HepG2 (cell line): ENCODE measurements around the gene NPPC. TPM values are rescaled to one million over a fixed set of nuclear protein-coding genes. Genes with fewer than 3 reads are reported as not detected.
A peak's percentile ranks its signal among the peaks of the same experiment; 100 is the strongest.

Experiments
- ATRX ChIP-seq: sonication (generic); formaldehyde crosslinking; IDR thresholded peaks from 2 replicates; pipeline ENCODE4 v1.4.0; 2020; ENCODE audit warnings: missing genetic modification reagents, borderline replicate concordance
- CENPT ChIP-seq: sonication (generic); formaldehyde crosslinking; IDR thresholded peaks from 2 replicates; pipeline ENCODE4 v1.8.0; 2022; ENCODE audit warnings: low read depth, mild to moderate bottlenecking, moderate library complexity, missing genetic modification reagents
- CHCHD3 ChIP-seq: sonication (generic); formaldehyde crosslinking; IDR thresholded peaks from 2 replicates; pipeline ENCODE4 v1.8.0; 2022; ENCODE audit warnings: mild to moderate bottlenecking, missing genetic modification reagents, moderate library complexity
- EZH2 ChIP-seq: conservative IDR thresholded peaks from 2 replicates; pipeline ENCODE4 v1.6.1; 2012; ENCODE audit warnings: mild to moderate bottlenecking, low read depth, low read length, moderate library complexity
- PLRG1 ChIP-seq: fragments of 450-650 bp; conservative IDR thresholded peaks from 2 replicates; pipeline ENCODE4 v1.6.1; 2016
- RARA ChIP-seq: IDR thresholded peaks from 2 replicates; pipeline ENCODE4 v1.6.1; 2016; ENCODE audit warnings: missing genetic modification reagents, missing compliant biosample characterization
- RXRB ChIP-seq: IDR thresholded peaks from 2 replicates; pipeline ENCODE4 v1.6.1; 2016; ENCODE audit warnings: borderline replicate concordance, missing genetic modification reagents, missing compliant biosample characterization
- YY1 ChIP-seq: IDR thresholded peaks from 2 replicates; pipeline ENCODE4 v1.6.1; 2011; ENCODE audit warnings: low read length, low read depth, moderate library complexity, mild to moderate bottlenecking; ENCODE audit not compliant: insufficient read depth, insufficient replicate concordance
- ZNF230 ChIP-seq: sonication (generic); formaldehyde crosslinking; IDR thresholded peaks from 2 replicates; pipeline ENCODE4 v1.4.0; 2020; ENCODE audit warnings: mild to moderate bottlenecking, missing genetic modification reagents
- ZNF382 ChIP-seq: sonication (generic); formaldehyde crosslinking; IDR thresholded peaks from 2 replicates; pipeline ENCODE4 v1.5.0; 2020; ENCODE audit warnings: missing genetic modification reagents, mild to moderate bottlenecking, borderline replicate concordance
- ZNF615 ChIP-seq: sonication (generic); formaldehyde crosslinking; IDR thresholded peaks from 2 replicates; pipeline ENCODE4 v1.5.0; 2020; ENCODE audit warnings: mild to moderate bottlenecking, missing genetic modification reagents, borderline replicate concordance
- ZZZ3 ChIP-seq: sonication (generic); formaldehyde crosslinking; IDR thresholded peaks from 2 replicates; pipeline ENCODE4 v1.4.0; 2020; ENCODE audit warnings: missing genetic modification reagents, mild to moderate bottlenecking, borderline replicate concordance
- polyA plus RNA-seq, 8 experiments: library from polyadenylated mRNA; depleted of rRNA in 3 of 8; stranded (reverse) in 7 of 8; unstranded in 1 of 8; fragments of >200 nt; fragmentation: Illumina TruSeq in 4 of 8; extraction: Trizol in 4 of 8; gene quantifications; 2 replicates each; pipeline versions ENCODE4 v1.2.1 to v1.2.3, GENCODE V29; 2011 to 2016; ENCODE audit warnings: low read depth in 4 of 8, missing spikeins in 1 of 8, mixed read lengths in 1 of 8; ENCODE audit not compliant: insufficient read depth in 1 of 8
- total RNA-seq, 5 experiments: library from RNA; depleted of rRNA; stranded (reverse); fragments of >200 nt; fragmentation: Illumina TruSeq; extraction: Trizol; gene quantifications; 2 replicates each; pipeline ENCODE4 v1.2.3, GENCODE V29; 2016; ENCODE audit warnings: low read depth in 1 of 5
- TF ChIP-seq, protein P1 (sequence below): IDR thresholded peaks from 2 replicates; pipeline ENCODE4 v1.4.0; 2020; ENCODE audit warnings: mild to moderate bottlenecking, missing genetic modification reagents
- TF ChIP-seq, protein P2 (sequence below): sonication (generic); formaldehyde crosslinking; IDR thresholded peaks from 2 replicates; pipeline ENCODE4 v1.8.0; 2022; ENCODE audit warnings: mild to moderate bottlenecking, missing genetic modification reagents, moderate library complexity
- TF ChIP-seq, protein P3 (sequence below): sonication (generic); formaldehyde crosslinking; IDR thresholded peaks from 2 replicates; pipeline ENCODE4 v1.9.0; 2021; ENCODE audit warnings: missing genetic modification reagents, mild to moderate bottlenecking, borderline replicate concordance
- TF ChIP-seq, protein P4 (sequence below): sonication (generic); formaldehyde crosslinking; IDR thresholded peaks from 2 replicates; pipeline ENCODE4 v1.8.0; 2022; ENCODE audit warnings: low read depth, missing genetic modification reagents
- TF ChIP-seq, protein P5 (sequence below): sonication (generic); formaldehyde crosslinking; IDR thresholded peaks from 2 replicates; pipeline ENCODE4 v1.4.0; 2020; ENCODE audit warnings: mild to moderate bottlenecking, missing genetic modification reagents
- TF ChIP-seq, protein P6 (sequence below): IDR thresholded peaks from 2 replicates; pipeline ENCODE4 v1.6.1; 2016; ENCODE audit warnings: missing compliant biosample characterization, missing genetic modification reagents, borderline replicate concordance

The NPPC gene
- total and polyA plus RNA-seq, 2 of the 13 experiments (the other 11 are each of a cell fraction or from before 2014, with no cell fraction given) = 0.11 TPM; not detected in 1

DNA sequence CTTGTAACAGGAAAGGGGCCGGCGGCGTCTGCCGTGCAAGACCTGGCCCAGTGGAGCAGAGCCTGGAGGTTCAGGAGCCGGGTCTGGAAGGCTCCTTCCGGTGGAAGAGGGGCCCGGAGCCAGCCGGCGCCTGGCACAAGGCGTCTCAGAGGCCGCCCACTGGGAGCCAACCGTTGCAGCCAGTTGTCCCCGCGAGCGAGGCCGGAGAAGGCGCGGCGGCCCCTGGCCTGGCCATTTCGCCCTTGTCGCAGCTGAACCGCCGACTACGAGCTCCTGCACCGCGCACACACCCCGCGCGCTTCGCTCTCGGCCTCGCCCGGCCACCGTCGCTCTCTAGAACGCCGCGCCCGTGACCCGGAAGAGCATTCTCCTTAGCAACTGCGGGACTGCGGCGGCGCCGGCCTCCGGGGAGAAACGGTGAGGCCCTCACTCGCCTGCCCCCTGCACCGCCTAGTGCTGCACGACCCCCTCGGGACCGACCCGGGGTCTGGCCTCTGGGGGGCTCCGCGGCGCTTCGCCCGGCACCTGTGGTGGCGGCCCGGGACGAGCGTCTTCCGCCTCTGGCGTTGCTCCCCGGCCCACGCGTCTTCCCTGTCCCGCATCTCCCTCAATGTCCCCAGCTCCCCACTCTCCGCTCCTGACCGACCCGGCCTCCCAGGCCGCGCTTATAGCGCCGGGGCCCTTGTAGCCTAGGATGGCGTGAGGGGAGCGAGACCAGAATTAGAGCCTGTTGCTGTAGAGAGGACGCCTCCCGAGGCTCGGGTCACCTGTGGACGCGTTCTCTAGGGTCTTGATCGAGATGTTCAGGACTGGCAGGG lies 35.4 kb upstream of the NPPC start, which contains the start of gene DIS3L2 (continued):
- TF ChIP-seq CENPT (CRISPR knock-in tag) (no peak), CHCHD3 (peak; percentile 83), YY1 (peak; percentile 80), RXRB (CRISPR knock-in tag) (peak; percentile 49; the same call in 1 of the 2 replicates), RARA (CRISPR knock-in tag) (no peak; the same call in 1 of the 2 replicates), ATRX (CRISPR knock-in tag) (no peak), ZNF382 (CRISPR knock-in tag) (no peak), EZH2 (no peak), ZZZ3 (CRISPR knock-in tag) (peak; percentile 96; the same call in 1 of the 2 replicates), PLRG1 (no peak), ZNF615 (peak; percentile 57; the same call in 1 of the 2 replicates), ZNF230 (peak; percentile 94; the same call in 1 of the 2 replicates)
- TF ChIP-seq, protein P1, sequence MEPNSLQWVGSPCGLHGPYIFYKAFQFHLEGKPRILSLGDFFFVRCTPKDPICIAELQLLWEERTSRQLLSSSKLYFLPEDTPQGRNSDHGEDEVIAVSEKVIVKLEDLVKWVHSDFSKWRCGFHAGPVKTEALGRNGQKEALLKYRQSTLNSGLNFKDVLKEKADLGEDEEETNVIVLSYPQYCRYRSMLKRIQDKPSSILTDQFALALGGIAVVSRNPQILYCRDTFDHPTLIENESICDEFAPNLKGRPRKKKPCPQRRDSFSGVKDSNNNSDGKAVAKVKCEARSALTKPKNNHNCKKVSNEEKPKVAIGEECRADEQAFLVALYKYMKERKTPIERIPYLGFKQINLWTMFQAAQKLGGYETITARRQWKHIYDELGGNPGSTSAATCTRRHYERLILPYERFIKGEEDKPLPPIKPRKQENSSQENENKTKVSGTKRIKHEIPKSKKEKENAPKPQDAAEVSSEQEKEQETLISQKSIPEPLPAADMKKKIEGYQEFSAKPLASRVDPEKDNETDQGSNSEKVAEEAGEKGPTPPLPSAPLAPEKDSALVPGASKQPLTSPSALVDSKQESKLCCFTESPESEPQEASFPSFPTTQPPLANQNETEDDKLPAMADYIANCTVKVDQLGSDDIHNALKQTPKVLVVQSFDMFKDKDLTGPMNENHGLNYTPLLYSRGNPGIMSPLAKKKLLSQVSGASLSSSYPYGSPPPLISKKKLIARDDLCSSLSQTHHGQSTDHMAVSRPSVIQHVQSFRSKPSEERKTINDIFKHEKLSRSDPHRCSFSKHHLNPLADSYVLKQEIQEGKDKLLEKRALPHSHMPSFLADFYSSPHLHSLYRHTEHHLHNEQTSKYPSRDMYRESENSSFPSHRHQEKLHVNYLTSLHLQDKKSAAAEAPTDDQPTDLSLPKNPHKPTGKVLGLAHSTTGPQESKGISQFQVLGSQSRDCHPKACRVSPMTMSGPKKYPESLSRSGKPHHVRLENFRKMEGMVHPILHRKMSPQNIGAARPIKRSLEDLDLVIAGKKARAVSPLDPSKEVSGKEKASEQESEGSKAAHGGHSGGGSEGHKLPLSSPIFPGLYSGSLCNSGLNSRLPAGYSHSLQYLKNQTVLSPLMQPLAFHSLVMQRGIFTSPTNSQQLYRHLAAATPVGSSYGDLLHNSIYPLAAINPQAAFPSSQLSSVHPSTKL (CRISPR knock-in tag) = peak; percentile 59; the same call in 1 of the 2 replicates
- TF ChIP-seq, protein P2, sequence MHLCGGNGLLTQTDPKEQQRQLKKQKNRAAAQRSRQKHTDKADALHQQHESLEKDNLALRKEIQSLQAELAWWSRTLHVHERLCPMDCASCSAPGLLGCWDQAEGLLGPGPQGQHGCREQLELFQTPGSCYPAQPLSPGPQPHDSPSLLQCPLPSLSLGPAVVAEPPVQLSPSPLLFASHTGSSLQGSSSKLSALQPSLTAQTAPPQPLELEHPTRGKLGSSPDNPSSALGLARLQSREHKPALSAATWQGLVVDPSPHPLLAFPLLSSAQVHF (CRISPR knock-in tag) = peak; percentile 82; the same call in 1 of the 2 replicates
- TF ChIP-seq, protein P3, sequence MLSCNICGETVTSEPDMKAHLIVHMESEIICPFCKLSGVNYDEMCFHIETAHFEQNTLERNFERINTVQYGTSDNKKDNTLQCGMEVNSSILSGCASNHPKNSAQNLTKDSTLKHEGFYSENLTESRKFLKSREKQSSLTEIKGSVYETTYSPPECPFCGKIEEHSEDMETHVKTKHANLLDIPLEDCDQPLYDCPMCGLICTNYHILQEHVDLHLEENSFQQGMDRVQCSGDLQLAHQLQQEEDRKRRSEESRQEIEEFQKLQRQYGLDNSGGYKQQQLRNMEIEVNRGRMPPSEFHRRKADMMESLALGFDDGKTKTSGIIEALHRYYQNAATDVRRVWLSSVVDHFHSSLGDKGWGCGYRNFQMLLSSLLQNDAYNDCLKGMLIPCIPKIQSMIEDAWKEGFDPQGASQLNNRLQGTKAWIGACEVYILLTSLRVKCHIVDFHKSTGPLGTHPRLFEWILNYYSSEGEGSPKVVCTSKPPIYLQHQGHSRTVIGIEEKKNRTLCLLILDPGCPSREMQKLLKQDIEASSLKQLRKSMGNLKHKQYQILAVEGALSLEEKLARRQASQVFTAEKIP = no peak
- TF ChIP-seq, protein P4, sequence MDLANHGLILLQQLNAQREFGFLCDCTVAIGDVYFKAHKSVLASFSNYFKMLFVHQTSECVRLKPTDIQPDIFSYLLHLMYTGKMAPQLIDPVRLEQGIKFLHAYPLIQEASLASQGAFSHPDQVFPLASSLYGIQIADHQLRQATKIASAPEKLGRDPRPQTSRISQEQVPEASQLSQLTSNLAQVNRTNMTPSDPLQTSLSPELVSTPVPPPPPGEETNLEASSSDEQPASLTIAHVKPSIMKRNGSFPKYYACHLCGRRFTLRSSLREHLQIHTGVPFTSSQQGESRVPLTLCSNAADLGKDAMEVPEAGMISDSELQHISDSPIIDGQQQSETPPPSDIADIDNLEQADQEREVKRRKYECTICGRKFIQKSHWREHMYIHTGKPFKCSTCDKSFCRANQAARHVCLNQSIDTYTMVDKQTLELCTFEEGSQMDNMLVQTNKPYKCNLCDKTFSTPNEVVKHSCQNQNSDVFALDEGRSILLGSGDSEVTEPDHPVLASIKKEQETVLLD (CRISPR knock-in tag) = peak; percentile 82
- TF ChIP-seq, protein P5, sequence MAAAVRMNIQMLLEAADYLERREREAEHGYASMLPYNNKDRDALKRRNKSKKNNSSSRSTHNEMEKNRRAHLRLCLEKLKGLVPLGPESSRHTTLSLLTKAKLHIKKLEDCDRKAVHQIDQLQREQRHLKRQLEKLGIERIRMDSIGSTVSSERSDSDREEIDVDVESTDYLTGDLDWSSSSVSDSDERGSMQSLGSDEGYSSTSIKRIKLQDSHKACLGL (CRISPR knock-in tag) = peak; percentile 88
- TF ChIP-seq, protein P6, sequence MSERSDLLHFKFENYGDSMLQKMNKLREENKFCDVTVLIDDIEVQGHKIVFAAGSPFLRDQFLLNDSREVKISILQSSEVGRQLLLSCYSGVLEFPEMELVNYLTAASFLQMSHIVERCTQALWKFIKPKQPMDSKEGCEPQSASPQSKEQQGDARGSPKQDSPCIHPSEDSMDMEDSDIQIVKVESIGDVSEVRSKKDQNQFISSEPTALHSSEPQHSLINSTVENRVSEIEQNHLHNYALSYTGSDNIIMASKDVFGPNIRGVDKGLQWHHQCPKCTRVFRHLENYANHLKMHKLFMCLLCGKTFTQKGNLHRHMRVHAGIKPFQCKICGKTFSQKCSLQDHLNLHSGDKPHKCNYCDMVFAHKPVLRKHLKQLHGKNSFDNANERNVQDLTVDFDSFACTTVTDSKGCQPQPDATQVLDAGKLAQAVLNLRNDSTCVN (CRISPR knock-in tag) = peak; percentile 97
